ENCODE data around the gene TTLL6.

GRCh38 chr17:48726114-48726915 is 90.7 kb downstream of the TTLL6 start:
- TF ChIP-seq, protein P1, sequence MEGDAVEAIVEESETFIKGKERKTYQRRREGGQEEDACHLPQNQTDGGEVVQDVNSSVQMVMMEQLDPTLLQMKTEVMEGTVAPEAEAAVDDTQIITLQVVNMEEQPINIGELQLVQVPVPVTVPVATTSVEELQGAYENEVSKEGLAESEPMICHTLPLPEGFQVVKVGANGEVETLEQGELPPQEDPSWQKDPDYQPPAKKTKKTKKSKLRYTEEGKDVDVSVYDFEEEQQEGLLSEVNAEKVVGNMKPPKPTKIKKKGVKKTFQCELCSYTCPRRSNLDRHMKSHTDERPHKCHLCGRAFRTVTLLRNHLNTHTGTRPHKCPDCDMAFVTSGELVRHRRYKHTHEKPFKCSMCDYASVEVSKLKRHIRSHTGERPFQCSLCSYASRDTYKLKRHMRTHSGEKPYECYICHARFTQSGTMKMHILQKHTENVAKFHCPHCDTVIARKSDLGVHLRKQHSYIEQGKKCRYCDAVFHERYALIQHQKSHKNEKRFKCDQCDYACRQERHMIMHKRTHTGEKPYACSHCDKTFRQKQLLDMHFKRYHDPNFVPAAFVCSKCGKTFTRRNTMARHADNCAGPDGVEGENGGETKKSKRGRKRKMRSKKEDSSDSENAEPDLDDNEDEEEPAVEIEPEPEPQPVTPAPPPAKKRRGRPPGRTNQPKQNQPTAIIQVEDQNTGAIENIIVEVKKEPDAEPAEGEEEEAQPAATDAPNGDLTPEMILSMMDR (IDR thresholded peaks at IDR 0.05), result no peak
- TF ChIP-seq TEAD4 (CRISPR knock-in tag; IDR thresholded peaks at IDR 0.05) (no peak), SP1 (CRISPR knock-in tag; conservative IDR thresholded peaks at IDR 0.05) (no peak), SMAD4 (CRISPR knock-in tag; IDR thresholded peaks at IDR 0.05) (no peak), FOXJ3 (CRISPR knock-in tag; IDR thresholded peaks at IDR 0.05; ENCODE audit: borderline replicate concordance) (no peak), PREB (CRISPR knock-in tag; IDR thresholded peaks at IDR 0.05; ENCODE audit: borderline replicate concordance) (no peak), ZNF263 (CRISPR knock-in tag; IDR thresholded peaks at IDR 0.05; ENCODE audit: low read depth) (no peak), ZBTB21 (CRISPR knock-in tag; IDR thresholded peaks at IDR 0.05; ENCODE audit: borderline replicate concordance) (no peak), ZNF232 (CRISPR knock-in tag; IDR thresholded peaks at IDR 0.05) (no peak)
- TF ChIP-seq, protein P2, sequence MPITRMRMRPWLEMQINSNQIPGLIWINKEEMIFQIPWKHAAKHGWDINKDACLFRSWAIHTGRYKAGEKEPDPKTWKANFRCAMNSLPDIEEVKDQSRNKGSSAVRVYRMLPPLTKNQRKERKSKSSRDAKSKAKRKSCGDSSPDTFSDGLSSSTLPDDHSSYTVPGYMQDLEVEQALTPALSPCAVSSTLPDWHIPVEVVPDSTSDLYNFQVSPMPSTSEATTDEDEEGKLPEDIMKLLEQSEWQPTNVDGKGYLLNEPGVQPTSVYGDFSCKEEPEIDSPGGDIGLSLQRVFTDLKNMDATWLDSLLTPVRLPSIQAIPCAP (CRISPR knock-in tag; IDR thresholded peaks at IDR 0.05), result no peak
- TF ChIP-seq, protein P3, sequence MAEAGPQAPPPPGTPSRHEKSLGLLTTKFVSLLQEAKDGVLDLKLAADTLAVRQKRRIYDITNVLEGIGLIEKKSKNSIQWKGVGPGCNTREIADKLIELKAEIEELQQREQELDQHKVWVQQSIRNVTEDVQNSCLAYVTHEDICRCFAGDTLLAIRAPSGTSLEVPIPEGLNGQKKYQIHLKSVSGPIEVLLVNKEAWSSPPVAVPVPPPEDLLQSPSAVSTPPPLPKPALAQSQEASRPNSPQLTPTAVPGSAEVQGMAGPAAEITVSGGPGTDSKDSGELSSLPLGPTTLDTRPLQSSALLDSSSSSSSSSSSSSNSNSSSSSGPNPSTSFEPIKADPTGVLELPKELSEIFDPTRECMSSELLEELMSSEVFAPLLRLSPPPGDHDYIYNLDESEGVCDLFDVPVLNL (CRISPR knock-in tag; IDR thresholded peaks at IDR 0.05; ENCODE audit: borderline replicate concordance, low read depth), result no peak

All from WTC11 (cell line).